GM21447 (cell line): ENCODE data around the gene NID1.
A peak's percentile ranks its signal among the peaks of the same experiment; 100 is the strongest.

ENCODE experiments used
- ATAC-seq: cut with Tn5 transposase; IDR thresholded peaks from one replicate; pipeline ENCODE4 v1.9.1; 2021; ENCODE audit not compliant: unreplicated experiment

Gene NID1

GRCh38 chr1:236067854-236068454 is 3.1 kb upstream of the NID1 start:
- ATAC-seq, result no peak

- ATAC-seq, result peak; percentile 78
Measured at GRCh38 chr1:236066828-236067386, 2.0 kb upstream of the NID1 start.

DNA sequence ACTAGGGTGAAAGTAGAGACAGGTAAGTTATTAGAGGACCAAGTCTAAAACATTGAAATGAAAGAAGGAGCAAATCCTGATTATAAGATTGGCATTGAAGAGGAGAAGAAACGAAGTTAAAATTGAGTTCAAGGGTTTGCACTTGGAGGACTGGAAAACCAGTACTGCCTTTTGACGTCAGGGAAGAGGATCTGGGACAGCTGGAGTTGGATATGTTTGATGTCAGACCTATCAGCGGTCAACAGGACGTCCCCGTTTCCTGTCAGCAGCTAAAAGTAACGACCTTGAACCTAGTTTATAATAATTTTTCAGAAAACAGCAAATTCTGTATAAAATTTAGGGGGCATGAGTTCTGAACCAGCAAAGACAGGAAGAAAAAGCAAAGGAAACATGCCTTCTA is 1.2 kb upstream of the NID1 start:
- no peak for ATAC-seq

GRCh38 chr1:236065509-236066005 is 667 bp upstream of the NID1 start:
- ATAC-seq, result no peak

DNA sequence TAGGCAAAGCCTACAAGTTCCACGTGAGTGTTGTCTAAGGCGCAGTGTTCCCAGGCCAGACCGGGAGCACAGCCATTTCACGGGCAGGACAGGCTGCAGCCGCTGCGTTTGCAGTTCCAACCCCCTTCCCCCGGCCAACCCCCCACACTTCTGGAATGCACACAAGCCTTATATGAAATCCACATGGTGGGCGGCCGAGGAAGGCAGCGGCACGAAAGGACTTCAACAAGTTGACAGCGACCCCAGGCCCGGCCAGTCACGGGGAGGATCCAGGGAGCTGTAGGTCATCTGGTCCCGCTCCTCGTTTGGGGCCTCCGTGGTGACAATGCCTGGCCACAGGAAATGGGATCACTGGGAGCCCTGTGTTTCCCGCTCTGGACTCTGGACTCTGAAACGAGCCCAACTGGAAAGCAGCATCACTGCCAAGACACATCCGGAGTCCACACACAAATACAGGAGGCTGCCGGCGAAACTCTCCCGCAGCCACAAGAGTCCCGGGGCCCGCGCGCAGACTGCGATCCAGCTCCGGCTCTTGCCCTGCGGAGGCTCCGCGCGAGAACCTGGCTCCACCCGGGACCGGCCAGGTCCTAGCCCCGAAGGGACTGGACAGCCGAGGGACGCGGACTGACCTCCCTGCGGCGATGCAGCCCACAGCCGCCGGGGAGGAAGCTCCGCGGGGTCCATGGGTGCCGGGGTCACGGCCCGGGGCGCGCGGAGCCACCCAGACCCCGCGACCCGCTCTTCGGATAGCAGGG is 794 bp downstream of the NID1 start:
- no peak for ATAC-seq

GRCh38 chr1:236063551-236063918 is 1.4 kb downstream of the NID1 start:
- ATAC-seq, result no peak

DNA sequence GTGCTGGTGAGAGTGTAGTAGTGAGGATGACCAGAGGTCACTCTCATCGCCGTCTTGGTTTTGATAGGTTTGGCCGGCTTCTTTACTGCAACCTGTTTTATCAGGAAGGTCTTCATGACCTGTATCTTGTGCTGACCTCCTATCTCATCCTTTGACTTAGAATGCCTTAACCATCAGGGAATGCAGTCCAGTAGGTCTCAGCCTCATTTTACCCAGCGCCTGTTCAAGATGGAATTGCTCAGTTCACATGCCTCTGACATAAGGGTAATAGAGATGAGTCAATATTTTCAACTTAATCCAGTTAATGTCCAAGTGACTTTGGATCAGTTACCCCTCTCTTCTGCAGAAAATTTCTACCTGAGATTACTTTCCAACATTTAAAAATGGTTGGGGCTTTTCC is 4.6 kb downstream of the NID1 start:
- ATAC-seq, result no peak

GRCh38 chr1:236059011-236059410 is 5.9 kb downstream of the NID1 start:
- ATAC-seq, result no peak

- ATAC-seq, result peak; percentile 88
Measured at GRCh38 chr1:236058141-236058934, 6.6 kb downstream of the NID1 start.

- ATAC-seq, result no peak
Measured at GRCh38 chr1:236057546-236057945, 7.3 kb downstream of the NID1 start.

- no peak for ATAC-seq
Measured at GRCh38 chr1:236052232-236052993, 12.5 kb downstream of the NID1 start.

GRCh38 chr1:236051242-236051791 is 13.6 kb downstream of the NID1 start:
- ATAC-seq, result no peak

DNA sequence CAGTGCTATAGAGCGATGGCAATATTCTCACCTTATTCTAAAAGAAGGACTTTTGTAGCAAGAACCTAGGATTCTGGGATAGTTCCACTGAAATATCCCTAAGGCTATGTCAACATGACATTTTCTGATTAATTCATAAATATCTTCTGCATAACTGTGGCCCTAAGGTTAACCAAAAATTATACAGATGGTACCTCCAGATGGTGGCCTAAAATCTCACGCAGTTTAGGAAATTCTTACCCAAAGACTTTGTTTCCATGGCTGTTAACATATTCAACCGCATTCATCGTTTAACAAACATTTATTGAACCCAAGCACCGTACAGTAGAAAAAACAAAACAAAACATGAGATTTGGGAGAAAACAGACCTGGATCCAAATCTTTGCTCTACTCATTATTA is 19.1 kb downstream of the NID1 start:
- ATAC-seq, result no peak

GRCh38 chr1:236044341-236044740 is 20.5 kb downstream of the NID1 start:
- ATAC-seq, result no peak

DNA sequence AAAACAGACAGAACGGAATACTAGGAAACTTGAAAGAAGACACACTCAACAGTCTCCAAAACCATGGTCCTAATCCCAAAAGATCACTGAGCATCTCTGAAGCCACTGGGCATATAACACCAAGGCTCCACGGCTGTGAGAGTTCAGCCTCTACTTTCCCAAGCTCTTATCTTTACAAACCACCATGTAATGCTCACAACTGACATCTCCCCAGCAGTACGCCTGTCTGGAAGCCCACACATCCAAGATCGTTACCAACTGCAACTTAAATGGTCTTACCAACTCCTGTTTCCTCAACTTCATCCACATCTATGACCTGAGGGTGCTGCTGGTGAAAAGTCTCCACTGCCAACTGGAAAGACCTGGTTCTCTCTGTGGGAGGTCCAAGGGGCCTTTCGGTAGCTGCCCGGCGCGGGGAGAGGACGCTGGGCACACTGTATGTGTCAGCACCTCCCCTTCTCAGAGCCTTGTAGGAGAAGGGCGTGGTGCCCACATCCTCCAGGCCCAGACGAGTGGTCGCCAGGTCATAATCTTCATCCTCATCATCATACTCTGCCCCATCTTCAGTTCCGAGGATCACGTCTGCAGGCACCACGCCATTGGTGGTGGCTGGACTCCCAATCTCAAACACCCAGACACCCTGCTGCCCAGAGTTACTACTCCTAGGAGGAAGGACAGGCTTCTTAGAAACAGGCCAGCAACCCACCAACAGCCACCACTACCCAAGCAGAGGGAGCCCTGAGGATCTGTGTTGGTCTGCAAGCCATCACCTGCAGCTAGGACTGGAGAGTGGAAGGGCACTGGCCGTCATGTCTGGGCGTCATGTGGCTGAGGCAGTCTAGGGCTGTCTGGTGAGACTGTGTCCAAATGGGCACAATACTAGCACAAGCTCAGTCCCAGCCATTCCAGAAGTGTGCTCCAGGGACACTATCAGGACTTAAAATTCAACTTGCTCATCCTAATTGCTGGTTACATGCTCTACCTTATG is 23.0 kb downstream of the NID1 start:
- no peak for ATAC-seq

DNA sequence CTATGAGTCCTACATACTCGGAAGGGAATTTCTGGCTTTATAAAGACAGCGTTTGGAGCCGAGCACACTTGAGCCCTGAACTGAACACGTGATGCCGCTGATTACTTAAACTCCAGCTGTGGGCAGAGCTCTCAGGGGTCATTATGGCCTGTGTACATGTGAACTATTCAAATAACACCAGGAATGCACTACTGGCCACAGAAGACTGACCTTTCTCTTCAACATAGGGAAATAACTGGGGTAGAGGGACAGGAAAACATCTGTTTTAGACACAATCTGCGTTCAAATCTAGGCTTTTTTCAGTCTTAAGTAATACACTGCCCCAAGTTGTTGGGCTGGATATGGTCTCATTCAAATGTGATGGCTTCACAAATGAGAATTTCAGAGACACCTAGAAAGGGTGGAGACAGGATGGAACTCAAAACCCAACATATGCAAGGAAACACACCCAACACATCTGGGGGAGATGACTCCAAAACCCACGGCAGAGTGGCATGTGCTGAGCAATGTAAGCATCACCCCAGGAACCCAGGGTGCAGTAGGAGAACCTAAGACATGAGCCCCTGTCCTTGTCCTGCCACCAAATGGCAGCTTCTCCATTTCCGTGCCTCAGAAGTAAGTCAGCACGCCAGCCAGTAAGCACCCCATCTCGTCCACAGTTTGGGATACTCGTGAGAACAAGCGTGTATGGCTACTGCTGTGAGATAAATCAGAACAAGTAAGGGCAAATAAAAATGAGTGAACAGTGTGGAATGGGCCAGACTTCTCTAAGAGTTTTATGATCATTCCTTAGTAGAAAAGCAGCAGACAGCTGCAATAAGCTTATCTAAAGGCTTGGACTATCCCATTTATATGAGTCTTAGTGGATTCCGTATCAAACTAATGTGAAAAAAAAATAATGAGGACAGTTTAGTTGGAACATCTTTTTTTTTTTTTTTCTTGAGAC is 24.9 kb downstream of the NID1 start:
- ATAC-seq, result no peak

DNA sequence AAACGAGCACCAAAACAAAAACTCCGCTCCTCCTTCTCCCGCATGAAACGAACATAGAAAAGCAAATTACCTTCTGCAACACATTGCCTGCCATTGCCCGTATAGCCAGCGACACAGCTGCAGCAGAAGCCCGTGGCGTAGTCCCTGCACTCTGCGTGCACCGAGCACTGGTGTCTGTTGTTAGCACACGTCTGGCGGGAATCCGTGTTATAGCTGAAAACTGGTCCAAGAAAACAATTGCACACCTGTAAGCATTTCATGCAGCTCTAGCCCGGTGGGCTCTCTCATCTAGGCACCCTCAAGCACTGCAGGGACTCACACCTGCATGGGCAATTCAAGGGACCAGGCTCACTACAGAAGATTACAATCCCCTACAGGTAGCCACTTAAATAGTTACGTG is 26.9 kb downstream of the NID1 start:
- no peak for ATAC-seq

DNA sequence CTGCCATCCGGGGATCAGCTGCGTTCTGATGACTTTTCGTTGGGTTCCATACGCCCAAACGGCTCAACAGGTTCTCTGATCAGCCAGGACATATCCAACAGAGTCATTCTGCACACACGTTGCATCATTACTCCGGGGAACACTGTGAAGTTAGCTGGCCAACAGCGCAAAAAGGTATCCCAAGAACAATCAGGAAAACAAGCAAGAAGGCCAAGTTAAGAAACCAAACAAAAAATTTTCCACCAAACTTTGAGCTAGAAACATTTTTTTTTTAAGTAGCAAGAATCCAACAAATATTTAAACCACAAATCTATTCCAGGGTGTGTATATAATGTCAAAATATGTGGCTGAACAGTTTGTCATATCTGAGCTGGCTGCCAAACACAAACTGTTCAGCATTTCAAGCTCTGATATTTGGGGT is 29.2 kb downstream of the NID1 start:
- no peak for ATAC-seq
